ENCODE data around the gene SLC66A1. TPM values are rescaled to one million over a fixed set of nuclear protein-coding genes. Genes with fewer than 3 reads are reported as not detected.
A peak's percentile ranks its signal among the peaks of the same experiment; 100 is the strongest.

SLC66A1 gene
- total RNA-seq, 2 experiments from 2014 or later = 3.6 TPM

GRCh38 chr1:19342894-19343616, 30.9 kb downstream of the SLC66A1 start:
- peaks cover 2% of the 10 kb centered on the region for H3K4me1 Mint-ChIP-seq (ENCODE audit: low read depth)
- DNase-seq (no peak), ATAC-seq (no peak)
- ChIA-PET CTCF (interaction anchor here (1.2 to 2.8 kb wide), 8 partner anchors 8 to 311 kb away, joined by 3 to 11 read pairs (median 6); no protein-coding TSS in a partner anchor), POLR2A (interaction anchor here (0.8 to 1.2 kb wide), 2 partner anchors 92 to 248 kb away, joined by 3 read pairs; partner anchors contain the start of genes EMC1 and MRTO4)
- no peak for TF ChIP-seq CTCF (IDR thresholded peaks at IDR 0.05)
- H3K27ac Mint-ChIP-seq = no peak overlapping the region
- H3K4me3 Mint-ChIP-seq = no peak overlapping the region
- no peaks in the 10 kb centered on the region for H3K27me3 Mint-ChIP-seq
- peaks cover 21% of the 10 kb centered on the region for H3K36me3 Mint-ChIP-seq (ENCODE audit: low read depth)
- H3K9me3 Mint-ChIP-seq = no peaks in the 10 kb centered on the region
- intact Hi-C loops (cut with micrococcal nuclease) = loop anchor here (10.0 kb wide), 1 partner anchor 312 kb away; no protein-coding TSS in a partner anchor

GRCh38 chr1:19343617-19344350, 31.7 kb downstream of the SLC66A1 start:
- ATAC-seq (no peak), DNase-seq (no peak)
- Mint-ChIP-seq H3K9me3 (no peaks in the 10 kb centered on the region), H3K4me1 (ENCODE audit: low read depth) (peaks cover 2% of the 10 kb centered on the region), H3K36me3 (ENCODE audit: low read depth) (peaks cover 17% of the 10 kb centered on the region), H3K27ac (no peak overlapping the region), H3K4me3 (no peak overlapping the region), H3K27me3 (no peaks in the 10 kb centered on the region)
- POLR2A ChIA-PET = interaction anchor here (1.2 kb wide), 1 partner anchor 247 kb away, joined by 3 read pairs; no protein-coding TSS in a partner anchor
- intact Hi-C loops (cut with micrococcal nuclease) = loop anchor here (10.0 kb wide), 1 partner anchor 311 kb away; no protein-coding TSS in a partner anchor
- CTCF ChIA-PET = interaction anchor here (0.7 to 2.8 kb wide), 14 partner anchors 8 to 310 kb away, joined by 3 to 11 read pairs (median 4); no protein-coding TSS in a partner anchor
- TF ChIP-seq CTCF (IDR thresholded peaks at IDR 0.05) = no peak

GRCh38 chr1:19344372-19344810, 32.3 kb downstream of the SLC66A1 start:
- DNase-seq (peak; percentile 53), ATAC-seq (peak; percentile 78)
- intact Hi-C loops (cut with micrococcal nuclease) = loop anchor here (10.0 kb wide), 1 partner anchor 310 kb away; no protein-coding TSS in a partner anchor
- no peak overlapping the region for H3K27ac Mint-ChIP-seq
- peaks cover 15% of the 10 kb centered on the region for H3K36me3 Mint-ChIP-seq (ENCODE audit: low read depth)
- ChIA-PET POLR2A (no interaction called here), CTCF (interaction anchor here (0.6 to 2.8 kb wide), 16 partner anchors 9 to 310 kb away, joined by 3 to 11 read pairs (median 4); no protein-coding TSS in a partner anchor)
- no peak overlapping the region for H3K4me3 Mint-ChIP-seq
- no peaks in the 10 kb centered on the region for H3K27me3 Mint-ChIP-seq
- no peaks in the 10 kb centered on the region for H3K9me3 Mint-ChIP-seq
- TF ChIP-seq CTCF (IDR thresholded peaks at IDR 0.05) = peak; percentile 91
- peaks cover 2% of the 10 kb centered on the region for H3K4me1 Mint-ChIP-seq (ENCODE audit: low read depth)

- no peak for DNase-seq
- Mint-ChIP-seq H3K27ac (no peak overlapping the region), H3K4me3 (no peak overlapping the region)
Observed at GRCh38 chr1:19344831-19345230, 32.7 kb downstream of the SLC66A1 start.

More at GRCh38 chr1:19344831-19345230, 32.7 kb downstream of the SLC66A1 start:
- Mint-ChIP-seq H3K36me3 (ENCODE audit: low read depth) (peaks cover 16% of the 10 kb centered on the region), H3K27me3 (no peaks in the 10 kb centered on the region), H3K4me1 (ENCODE audit: low read depth) (peaks cover 2% of the 10 kb centered on the region), H3K9me3 (no peaks in the 10 kb centered on the region)
- POLR2A ChIA-PET = no interaction called here
- ATAC-seq = no peak
- CTCF ChIA-PET = interaction anchor here (0.6 to 2.8 kb wide), 11 partner anchors 9 to 273 kb away, joined by 3 to 11 read pairs (median 4); no protein-coding TSS in a partner anchor
- intact Hi-C loops (cut with micrococcal nuclease) = loop anchor here (10.0 kb wide), 1 partner anchor 310 kb away; no protein-coding TSS in a partner anchor
- TF ChIP-seq CTCF (IDR thresholded peaks at IDR 0.05) = no peak

Data from activated CD8-positive, alpha-beta T cell treated with anti-CD3 and anti-CD28 coated beads for 36 hours (primary cell).